Caco-2 (cell line): ENCODE measurements around the gene OTOF. TPM values are rescaled to one million over a fixed set of nuclear protein-coding genes. Genes with fewer than 3 reads are reported as not detected.

Source experiments
- BruUV-seq: library from RNA; stranded (reverse); fragments of 400-500 nt; replicated peaks from 2 replicates; lab custom pipeline; 2021; lab: Mats Ljungman, UMichigan
- CTCF ChIA-PET: fragments of 300-600 bp; sonication (Branson Sonifier 250); formaldehyde crosslinking; loops from one replicate; lab custom pipeline; 2022; ENCODE audit warnings: antibody characterized with exemption; lab: Charles Lee
- POLR2A ChIA-PET: fragments of 300-600 bp; sonication (Branson Sonifier 250); formaldehyde crosslinking; loops from one replicate; lab custom pipeline; 2022; ENCODE audit warnings: antibody characterized with exemption; lab: Charles Lee
- DNase-seq, 2 experiments: peaks; one replicate each; pipeline versions ENCODE4 v3.0.0 to v3.0.0-alpha.2; 2020 to 2022
- H3K27me3 ChIP-seq: replicated peaks from 2 replicates; pipeline ENCODE4 v1.6.0; 2011; ENCODE audit warnings: low read length; ENCODE audit not compliant: control insufficient read depth, insufficient read depth
- H3K36me3 ChIP-seq: 2 replicates; pipeline ENCODE4 v1.5.1; 2011; ENCODE audit warnings: low read length; ENCODE audit not compliant: control insufficient read depth, insufficient read depth
- H3K4me1 ChIP-seq: fragments of 250-450 bp; sonication (Bioruptor Pico); 2 replicates; pipeline ENCODE4 v1.5.1; 2020; ENCODE audit warnings: mild to moderate bottlenecking
- H3K4me3 ChIP-seq: 2 replicates; pipeline ENCODE4 v1.5.1; 2011; ENCODE audit warnings: low read depth, mild to moderate bottlenecking, control low read depth, low read length
- H3K9me3 ChIP-seq: fragments of 250-450 bp; sonication (Bioruptor Pico); 2 replicates; pipeline ENCODE4 v1.5.1; 2020; ENCODE audit warnings: mild to moderate bottlenecking, moderate library complexity
- H3K27ac Mint-ChIP-seq: one replicate; pipeline ENCODE4 v1.8.0; 2022; ENCODE audit warnings: mixed read lengths; ENCODE audit not compliant: unreplicated experiment
- H3K27me3 Mint-ChIP-seq: one replicate; pipeline ENCODE4 v1.8.0; 2022; ENCODE audit warnings: mixed read lengths; ENCODE audit not compliant: insufficient read depth, unreplicated experiment
- H3K36me3 Mint-ChIP-seq: one replicate; pipeline ENCODE4 v1.8.0; 2022; ENCODE audit warnings: mild to moderate bottlenecking, mixed read lengths; ENCODE audit not compliant: insufficient read depth, unreplicated experiment
- H3K4me1 Mint-ChIP-seq: one replicate; pipeline ENCODE4 v1.8.0; 2022; ENCODE audit warnings: low read depth, mixed read lengths; ENCODE audit not compliant: unreplicated experiment
- H3K4me3 Mint-ChIP-seq: one replicate; pipeline ENCODE4 v1.8.0; 2022; ENCODE audit warnings: mild to moderate bottlenecking, moderate library complexity, mixed read lengths; ENCODE audit not compliant: unreplicated experiment
- H3K9me3 Mint-ChIP-seq: one replicate; pipeline ENCODE4 v1.8.0; 2022; ENCODE audit warnings: mixed read lengths; ENCODE audit not compliant: unreplicated experiment
- intact Hi-C: fragments of 100-400 bp; cut with micrococcal nuclease; formaldehyde crosslinking; loops from one replicate; pipeline ENCODE4 v1.10.0; 2022; ENCODE audit not compliant: unreplicated experiment
- total RNA-seq: library from RNA; stranded (reverse); gene quantifications from 2 replicates; pipeline ENCODE4 v1.2.3, GENCODE V29; 2022
- TF ChIP-seq, protein P1 (sequence below), 2 experiments: fragments of 200-600 bp in 1 of 2; IDR thresholded peaks; 1 replicate in 1 of 2; 2 replicates in 1 of 2; pipeline versions ENCODE4 v1.5.1 to v1.8.0; 2011 to 2022; ENCODE audit warnings: antibody characterized with exemption in 1 of 2, control low read depth in 1 of 2, inconsistent platforms in 1 of 2, low read depth in 1 of 2, low read length in 1 of 2, mild to moderate bottlenecking in 1 of 2, moderate library complexity in 1 of 2; ENCODE audit not compliant: insufficient read depth in 1 of 2, severe bottlenecking in 1 of 2, unreplicated experiment in 1 of 2

Gene OTOF
- total RNA-seq, 1 experiment from 2014 or later: 0.09 TPM

DNA sequence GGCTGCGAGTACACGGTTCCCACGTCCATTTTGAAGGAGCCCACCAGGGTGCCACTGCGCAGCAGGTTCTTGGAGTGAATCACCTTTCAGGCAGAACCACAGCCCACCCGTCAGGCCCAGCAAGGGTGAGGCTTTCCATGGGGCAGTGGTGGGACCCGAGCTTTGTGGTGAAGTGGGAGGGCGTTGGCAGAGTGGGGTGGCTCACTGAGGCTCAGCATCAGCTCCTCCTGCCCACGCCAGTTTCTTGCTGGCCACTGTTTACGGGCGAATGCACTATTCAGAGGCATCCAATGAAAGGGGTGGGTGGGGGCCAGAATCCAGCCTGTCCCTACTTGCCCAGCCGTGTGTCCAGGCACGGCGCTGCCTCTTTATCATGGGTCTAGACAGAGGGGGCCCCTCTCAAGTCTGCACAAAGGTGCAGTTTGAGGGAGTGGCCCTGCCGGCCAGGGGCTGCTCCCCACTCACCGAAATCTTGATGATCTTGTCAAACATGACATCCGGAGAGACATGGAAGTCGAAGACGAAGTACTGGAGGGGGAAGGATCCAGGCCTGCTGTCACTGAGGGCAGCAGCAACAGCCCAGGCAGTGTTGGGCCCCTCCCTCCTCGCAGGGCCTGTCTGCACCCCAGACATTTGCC lies 11.4 kb upstream of the OTOF start:
- no peak overlapping the region for H3K4me3 ChIP-seq
- TF ChIP-seq, protein P1, sequence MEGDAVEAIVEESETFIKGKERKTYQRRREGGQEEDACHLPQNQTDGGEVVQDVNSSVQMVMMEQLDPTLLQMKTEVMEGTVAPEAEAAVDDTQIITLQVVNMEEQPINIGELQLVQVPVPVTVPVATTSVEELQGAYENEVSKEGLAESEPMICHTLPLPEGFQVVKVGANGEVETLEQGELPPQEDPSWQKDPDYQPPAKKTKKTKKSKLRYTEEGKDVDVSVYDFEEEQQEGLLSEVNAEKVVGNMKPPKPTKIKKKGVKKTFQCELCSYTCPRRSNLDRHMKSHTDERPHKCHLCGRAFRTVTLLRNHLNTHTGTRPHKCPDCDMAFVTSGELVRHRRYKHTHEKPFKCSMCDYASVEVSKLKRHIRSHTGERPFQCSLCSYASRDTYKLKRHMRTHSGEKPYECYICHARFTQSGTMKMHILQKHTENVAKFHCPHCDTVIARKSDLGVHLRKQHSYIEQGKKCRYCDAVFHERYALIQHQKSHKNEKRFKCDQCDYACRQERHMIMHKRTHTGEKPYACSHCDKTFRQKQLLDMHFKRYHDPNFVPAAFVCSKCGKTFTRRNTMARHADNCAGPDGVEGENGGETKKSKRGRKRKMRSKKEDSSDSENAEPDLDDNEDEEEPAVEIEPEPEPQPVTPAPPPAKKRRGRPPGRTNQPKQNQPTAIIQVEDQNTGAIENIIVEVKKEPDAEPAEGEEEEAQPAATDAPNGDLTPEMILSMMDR (IDR thresholded peaks at IDR 0.05; ENCODE audit: insufficient read depth in 1 of 2, low read depth in 1 of 2, low read length in 1 of 2, severe bottlenecking in 1 of 2, unreplicated experiment in 1 of 2): no peak
- POLR2A ChIA-PET: no interaction called here
- no peak overlapping the region for H3K27ac Mint-ChIP-seq
- H3K36me3 ChIP-seq: no peaks in the 10 kb centered on the region
- H3K4me3 Mint-ChIP-seq: no peak overlapping the region
- no peaks in the 10 kb centered on the region for H3K9me3 Mint-ChIP-seq
- no TSS peak for BruUV-seq
- H3K27me3 Mint-ChIP-seq: no peaks in the 10 kb centered on the region
- no peak for DNase-seq
- intact Hi-C loops: no loop called here
- H3K4me1 Mint-ChIP-seq: no peaks in the 10 kb centered on the region
- H3K9me3 ChIP-seq: no peaks in the 10 kb centered on the region
- no peaks in the 10 kb centered on the region for H3K4me1 ChIP-seq
- H3K36me3 Mint-ChIP-seq: no peaks in the 10 kb centered on the region
- no peaks in the 10 kb centered on the region for H3K27me3 ChIP-seq
- CTCF ChIA-PET: no interaction called here

DNA sequence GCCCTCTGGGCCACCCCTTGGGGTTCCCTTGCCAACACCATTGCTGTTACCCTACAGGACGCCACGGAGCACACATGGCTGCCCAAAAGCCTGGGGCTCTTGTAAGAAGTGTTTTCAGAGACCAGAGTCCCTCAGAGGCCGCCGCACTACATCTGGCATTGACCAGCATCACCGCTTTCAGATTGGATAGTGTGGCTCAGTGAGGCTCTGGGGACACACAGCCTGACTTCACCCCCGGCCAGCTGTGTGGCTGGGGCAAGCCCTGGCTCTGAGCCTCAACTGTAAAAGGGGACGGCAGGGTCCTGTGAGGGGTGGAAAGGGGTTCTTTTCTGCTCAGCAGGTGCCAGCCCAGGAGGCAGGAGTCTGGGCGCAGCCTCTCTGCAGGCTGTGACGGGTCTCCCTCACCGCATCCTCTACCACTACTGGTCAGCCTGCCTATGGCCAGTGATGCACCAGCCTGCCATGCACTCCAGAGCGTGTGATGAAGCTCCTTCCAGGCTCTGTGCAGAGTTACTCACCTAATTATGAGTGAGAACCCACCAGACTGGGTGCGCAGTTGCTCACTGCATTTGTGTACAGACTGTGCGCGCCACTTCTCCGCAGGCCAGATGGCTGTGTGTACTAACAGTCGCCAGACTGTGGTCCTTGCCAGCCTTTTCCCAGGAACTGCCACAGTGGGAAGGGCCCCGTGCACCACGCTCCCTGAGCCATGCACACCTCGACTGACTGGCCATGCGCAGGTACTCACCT lies 10.7 kb upstream of the OTOF start:
- Mint-ChIP-seq H3K4me1 (no peaks in the 10 kb centered on the region), H3K4me3 (no peak overlapping the region), H3K27ac (no peak overlapping the region), H3K9me3 (no peaks in the 10 kb centered on the region), H3K36me3 (no peaks in the 10 kb centered on the region), H3K27me3 (no peaks in the 10 kb centered on the region)
- no peaks in the 10 kb centered on the region for H3K9me3 ChIP-seq
- no peaks in the 10 kb centered on the region for H3K36me3 ChIP-seq
- no TSS peak for BruUV-seq
- TF ChIP-seq, protein P1 (IDR thresholded peaks at IDR 0.05; ENCODE audit: insufficient read depth in 1 of 2, low read depth in 1 of 2, low read length in 1 of 2, severe bottlenecking in 1 of 2, unreplicated experiment in 1 of 2): no peak
- H3K4me3 ChIP-seq: no peak overlapping the region
- H3K27me3 ChIP-seq: no peaks in the 10 kb centered on the region
- CTCF ChIA-PET: no interaction called here
- intact Hi-C loops: no loop called here
- POLR2A ChIA-PET: no interaction called here
- no peaks in the 10 kb centered on the region for H3K4me1 ChIP-seq
- no peak for DNase-seq

DNA sequence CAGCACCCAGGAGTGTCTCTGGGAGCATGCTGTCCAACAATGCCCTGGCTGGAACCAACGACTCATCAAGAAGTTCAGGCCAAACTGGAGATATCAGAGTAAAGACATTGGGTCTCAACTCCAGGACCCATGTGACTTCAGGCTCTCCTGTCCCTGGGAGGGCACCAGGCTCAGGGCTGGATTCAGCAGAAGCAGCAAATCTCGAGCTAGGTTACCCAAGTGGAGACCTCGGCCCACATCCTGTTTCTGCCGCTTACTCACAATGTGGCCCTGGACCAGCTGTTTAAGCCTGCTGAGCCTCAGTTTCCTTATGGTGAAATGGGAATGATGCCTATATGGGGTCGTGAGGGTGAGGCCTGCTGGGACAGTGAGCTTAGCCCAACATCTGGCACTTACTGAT lies 9.3 kb upstream of the OTOF start:
- Mint-ChIP-seq H3K4me3 (no peak overlapping the region), H3K27ac (no peak overlapping the region), H3K4me1 (no peaks in the 10 kb centered on the region), H3K36me3 (no peaks in the 10 kb centered on the region), H3K9me3 (no peaks in the 10 kb centered on the region), H3K27me3 (no peaks in the 10 kb centered on the region)
- Histone ChIP-seq H3K27me3 (no peaks in the 10 kb centered on the region), H3K4me1 (no peaks in the 10 kb centered on the region), H3K36me3 (no peaks in the 10 kb centered on the region), H3K4me3 (no peak overlapping the region), H3K9me3 (no peaks in the 10 kb centered on the region)
- POLR2A ChIA-PET: no interaction called here
- no peak for DNase-seq
- intact Hi-C loops: no loop called here
- CTCF ChIA-PET: no interaction called here
- TF ChIP-seq, protein P1 (IDR thresholded peaks at IDR 0.05; ENCODE audit: insufficient read depth in 1 of 2, low read depth in 1 of 2, low read length in 1 of 2, severe bottlenecking in 1 of 2, unreplicated experiment in 1 of 2): no peak
- BruUV-seq: no TSS peak
